ENCODE results near the gene PATJ. TPM values are rescaled to one million over a fixed set of nuclear protein-coding genes. Genes with fewer than 3 reads are reported as not detected.
A peak's percentile ranks its signal among the peaks of the same experiment; 100 is the strongest.
"Not testable (repeated sequence)": the region's sequence is repeated elsewhere in the genome, so short reads cannot be mapped to it uniquely, and the experiment has no call there.

PATJ gene
- total RNA-seq, 1 experiment from 2014 or later, result 28.7 TPM

DNA sequence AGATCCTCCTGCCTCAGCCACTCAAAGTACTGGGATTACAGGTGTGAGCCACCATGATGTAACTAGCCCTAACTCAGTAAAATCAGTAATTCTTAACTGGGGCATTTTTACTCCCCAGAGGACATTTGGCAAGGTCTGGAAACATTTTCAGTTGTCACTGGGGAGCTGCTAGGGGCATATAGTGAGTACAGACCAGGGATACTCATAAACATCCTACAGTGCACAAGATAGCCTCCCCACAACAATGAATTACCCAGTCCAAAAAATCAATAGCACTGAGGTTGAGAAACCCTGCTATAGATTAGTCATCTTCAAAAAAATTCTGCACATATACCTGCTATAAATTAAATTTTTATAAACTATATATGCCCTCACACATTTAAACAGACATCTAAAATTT is 30.3 kb upstream of the PATJ start:
- peak; percentile 40; the same call in 1 of the 2 replicates for ATAC-seq
- Histone ChIP-seq H3K9ac (ENCODE audit: low read length) (no peak overlapping the region), H3K79me2 (ENCODE audit: low read length) (peaks cover 45% of the 10 kb centered on the region), H3K27me3 (ENCODE audit: low read length) (no peaks in the 10 kb centered on the region), H3K4me3 (ENCODE audit: low read length) (no peak overlapping the region), H4K20me1 (ENCODE audit: low read length) (0 out of 2 replicates have a peak, but pooled peaks cover 4% of the 10 kb centered on the region), H3K4me1 (ENCODE audit: insufficient read depth, low read length) (peaks cover 13% of the 10 kb centered on the region; the same call in 1 of the 2 replicates), H3F3A (ENCODE audit: low read length, unreplicated experiment) (no peaks in the 10 kb centered on the region), H3K9me3 (ENCODE audit: low read length) (no peaks in the 10 kb centered on the region), H3K27ac (ENCODE audit: low read length) (no peak overlapping the region), H2AFZ (ENCODE audit: low read length) (no peak overlapping the region), H3K4me2 (ENCODE audit: low read length) (no peak overlapping the region), H3K36me3 (ENCODE audit: low read depth, low read length) (peaks cover 20% of the 10 kb centered on the region), H3K9me2 (replicated peaks; ENCODE audit: low read length) (no peaks in the 10 kb centered on the region)
- TF ChIP-seq EZH2 (IDR thresholded peaks at IDR 0.05; ENCODE audit: low read length, unreplicated experiment), result no peak
- TF ChIP-seq, protein P1, sequence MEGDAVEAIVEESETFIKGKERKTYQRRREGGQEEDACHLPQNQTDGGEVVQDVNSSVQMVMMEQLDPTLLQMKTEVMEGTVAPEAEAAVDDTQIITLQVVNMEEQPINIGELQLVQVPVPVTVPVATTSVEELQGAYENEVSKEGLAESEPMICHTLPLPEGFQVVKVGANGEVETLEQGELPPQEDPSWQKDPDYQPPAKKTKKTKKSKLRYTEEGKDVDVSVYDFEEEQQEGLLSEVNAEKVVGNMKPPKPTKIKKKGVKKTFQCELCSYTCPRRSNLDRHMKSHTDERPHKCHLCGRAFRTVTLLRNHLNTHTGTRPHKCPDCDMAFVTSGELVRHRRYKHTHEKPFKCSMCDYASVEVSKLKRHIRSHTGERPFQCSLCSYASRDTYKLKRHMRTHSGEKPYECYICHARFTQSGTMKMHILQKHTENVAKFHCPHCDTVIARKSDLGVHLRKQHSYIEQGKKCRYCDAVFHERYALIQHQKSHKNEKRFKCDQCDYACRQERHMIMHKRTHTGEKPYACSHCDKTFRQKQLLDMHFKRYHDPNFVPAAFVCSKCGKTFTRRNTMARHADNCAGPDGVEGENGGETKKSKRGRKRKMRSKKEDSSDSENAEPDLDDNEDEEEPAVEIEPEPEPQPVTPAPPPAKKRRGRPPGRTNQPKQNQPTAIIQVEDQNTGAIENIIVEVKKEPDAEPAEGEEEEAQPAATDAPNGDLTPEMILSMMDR (conservative IDR thresholded peaks at IDR 0.05; ENCODE audit: low read depth, low read length), result no peak
- TF ChIP-seq EZH2phosphoT487 (IDR thresholded peaks at IDR 0.05; ENCODE audit: borderline replicate concordance, low read length), result no peak
- intact Hi-C loops (cut with micrococcal nuclease), result no loop called here
- POLR2A ChIA-PET (ENCODE audit: unreplicated experiment), result no interaction called here
- BruUV-seq (replicated peaks), result no TSS peak
- CTCF ChIA-PET, result no interaction called here
- DNase-seq, result peak; percentile 18

- Histone ChIP-seq H3K4me1 (ENCODE audit: insufficient read depth, low read length) (peaks cover 12% of the 10 kb centered on the region), H3K79me2 (ENCODE audit: low read length) (peaks cover 57% of the 10 kb centered on the region)
- H2AFZ ChIP-seq (ENCODE audit: low read length); H4K20me1 ChIP-seq (ENCODE audit: low read length); H3K4me3 ChIP-seq (ENCODE audit: low read length); H3K9ac ChIP-seq (ENCODE audit: low read length); CTCF ChIA-PET; H3K27ac ChIP-seq (ENCODE audit: low read length); H3K4me2 ChIP-seq (ENCODE audit: low read length); H3F3A ChIP-seq (ENCODE audit: low read length, unreplicated experiment); BruUV-seq (replicated peaks); H3K9me3 ChIP-seq (ENCODE audit: low read length); H3K9me2 ChIP-seq (replicated peaks; ENCODE audit: low read length); H3K27me3 ChIP-seq (ENCODE audit: low read length); intact Hi-C loops (cut with micrococcal nuclease); POLR2A ChIA-PET (ENCODE audit: unreplicated experiment); ATAC-seq; H3K36me3 ChIP-seq (ENCODE audit: low read depth, low read length); DNase-seq: not testable (repeated sequence)
These were observed 23.1 kb upstream of the PATJ start for GRCh38 chr1:61718996-61719663.

- ChIA-PET POLR2A (ENCODE audit: unreplicated experiment) (no interaction called here), CTCF (no interaction called here)
- H3K9me3 ChIP-seq (ENCODE audit: low read length), result no peaks in the 10 kb centered on the region
- no peaks in the 10 kb centered on the region for H4K20me1 ChIP-seq (ENCODE audit: low read length)
- H2AFZ ChIP-seq (ENCODE audit: low read length), result peak overlapping the region; percentile 85
- H3K36me3 ChIP-seq (ENCODE audit: low read depth, low read length), result peaks cover 3% of the 10 kb centered on the region; the same call in 1 of the 2 replicates
- H3K79me2 ChIP-seq (ENCODE audit: low read length), result peaks cover 38% of the 10 kb centered on the region
- BruUV-seq (replicated peaks), result TSS peak; percentile 53
- ATAC-seq, result no peak; the same call in 1 of the 2 replicates
- peak overlapping the region; percentile 93 for H3K4me3 ChIP-seq (ENCODE audit: low read length)
- no peaks in the 10 kb centered on the region for H3K9me2 ChIP-seq (replicated peaks; ENCODE audit: low read length)
- no peak for TF ChIP-seq EZH2 (IDR thresholded peaks at IDR 0.05; ENCODE audit: low read length, unreplicated experiment)
- H3K9ac ChIP-seq (ENCODE audit: low read length), result peak overlapping the region; percentile 92
- H3F3A ChIP-seq (ENCODE audit: low read length, unreplicated experiment), result no peaks in the 10 kb centered on the region
- intact Hi-C loops (cut with micrococcal nuclease), result loop anchor here (2.0 kb wide), 1 partner anchor 18 kb away; the partner anchor contains the start of gene PATJ
- peak; percentile 10 for DNase-seq
- H3K27ac ChIP-seq (ENCODE audit: low read length), result peak overlapping the region; percentile 59
- H3K4me2 ChIP-seq (ENCODE audit: low read length), result peak overlapping the region; percentile 89
- no peaks in the 10 kb centered on the region for H3K27me3 ChIP-seq (ENCODE audit: low read length)
- peaks cover 18% of the 10 kb centered on the region for H3K4me1 ChIP-seq (ENCODE audit: insufficient read depth, low read length)
These were observed 17.8 kb upstream of the PATJ start for GRCh38 chr1:61724506-61724812.
